B cell (primary cell): Measurements from ENCODE around the gene ABR. TPM values are rescaled to one million over a fixed set of nuclear protein-coding genes. Genes with fewer than 3 reads are reported as not detected.

ENCODE experiments used
- ATAC-seq: fragments of 200-7000 bp; cut with Tn5 transposase; one replicate; pipeline ENCODE4 v1.10.0; 2021; ENCODE audit warnings: low read depth, mild to moderate bottlenecking, moderate number of reproducible peaks, moderate library complexity
- CTCF ChIA-PET: fragments of 350-600 bp; sonication (Branson Sonifier 250); formaldehyde crosslinking; loops from one replicate; lab custom pipeline; 2021; ENCODE audit warnings: antibody characterized with exemption, inconsistent platforms; lab: Charles Lee
- POLR2A ChIA-PET: fragments of 350-600 bp; sonication (Branson Sonifier 250); formaldehyde crosslinking; loops from one replicate; lab custom pipeline; 2021; ENCODE audit warnings: antibody characterized with exemption; lab: Charles Lee
- DNase-seq: peaks from one replicate; pipeline ENCODE4 v3.0.0; 2013
- H2AFZ ChIP-seq: 2 replicates; pipeline ENCODE4 v1.6.1; 2012; ENCODE audit warnings: mild to moderate bottlenecking, low read depth, low read length; ENCODE audit not compliant: insufficient read depth, poor library complexity, severe bottlenecking
- H3K27ac ChIP-seq, 2 donors: 1 replicate in 1 of 2; 2 replicates in 1 of 2; pipeline ENCODE4 v1.5.1; 2012 to 2013; ENCODE audit warnings: low read length in 2 of 2, mild to moderate bottlenecking in 2 of 2, moderate library complexity in 1 of 2
- H3K27me3 ChIP-seq, 4 experiments: fragments of 200-600 bp in 1 of 4; sonication (generic) in 1 of 4; replicated peaks in 1 of 4; 1 replicate in 2 of 4; 2 replicates in 2 of 4; pipeline versions ENCODE4 v1.6.1 to v1.7.0; 2013 to 2016; ENCODE audit warnings: low read length in 3 of 4, mild to moderate bottlenecking in 2 of 4, mixed read lengths in 1 of 4, moderate library complexity in 1 of 4; ENCODE audit not compliant: insufficient read depth in 4 of 4, control insufficient read depth in 3 of 4; ENCODE audit errors: control extremely low read depth in 1 of 4
- H3K36me3 ChIP-seq, 2 experiments: replicated peaks in 1 of 2; 1 replicate in 1 of 2; 2 replicates in 1 of 2; pipeline versions ENCODE4 v1.6.1 to v1.7.1; 2013; ENCODE audit warnings: low read length in 1 of 2; ENCODE audit not compliant: insufficient read depth in 2 of 2, control insufficient read depth in 1 of 2; ENCODE audit errors: control extremely low read depth in 1 of 2, extremely low read depth in 1 of 2
- H3K4me1 ChIP-seq, 2 donors: fragments of 200-600 bp in 1 of 2; sonication (generic) in 1 of 2; 1 replicate in 1 of 2; 2 replicates in 1 of 2; pipeline versions ENCODE4 v1.5.1 to v1.6.1; 2013 to 2017; ENCODE audit warnings: low read length in 2 of 2; ENCODE audit not compliant: control insufficient read depth in 2 of 2, insufficient read depth in 2 of 2
- H3K4me2 ChIP-seq: replicated peaks from 2 replicates; pipeline ENCODE3; 2012; ENCODE audit warnings: mild to moderate bottlenecking, low read depth, low read length; ENCODE audit not compliant: poor library complexity, severe bottlenecking
- H3K4me3 ChIP-seq, 5 experiments: fragments of 200-600 bp in 1 of 5; sonication (generic) in 1 of 5; 1 replicate in 3 of 5; 2 replicates in 2 of 5; pipeline versions ENCODE4 v1.5.1 to v1.7.0; 2011 to 2016; ENCODE audit warnings: low read length in 4 of 5, mild to moderate bottlenecking in 4 of 5, low read depth in 2 of 5, control low read depth in 1 of 5, moderate library complexity in 1 of 5; ENCODE audit not compliant: insufficient read depth in 1 of 5; ENCODE audit errors: control extremely low read depth in 1 of 5, extremely low read depth in 1 of 5
- H3K79me2 ChIP-seq: fragments of 200-600 bp; sonication (generic); one replicate; pipeline ENCODE4 v1.6.0; 2016; ENCODE audit warnings: low read length; ENCODE audit not compliant: control insufficient read depth, insufficient read depth
- H3K9ac ChIP-seq: fragments of 200-600 bp; sonication (generic); 2 replicates; pipeline ENCODE4 v1.6.1; 2017; ENCODE audit warnings: mild to moderate bottlenecking, low read length, moderate library complexity
- H3K9me3 ChIP-seq, 3 donors: one replicate each; pipeline versions ENCODE4 v1.6.1 to v1.7.1; 2013; ENCODE audit warnings: low read length in 2 of 3; ENCODE audit not compliant: control insufficient read depth in 2 of 3, insufficient read depth in 1 of 3; ENCODE audit errors: control extremely low read depth in 1 of 3
- H4K20me1 ChIP-seq: 2 replicates; pipeline ENCODE4 v1.6.0; 2012; ENCODE audit warnings: mild to moderate bottlenecking, low read length; ENCODE audit not compliant: insufficient read depth, control insufficient read depth, poor library complexity, severe bottlenecking
- H3K27ac Mint-ChIP-seq: one replicate; pipeline ENCODE4 v1.8.0; 2021; ENCODE audit warnings: mixed read lengths
- H3K27me3 Mint-ChIP-seq: one replicate; pipeline ENCODE4 v1.8.0; 2021; ENCODE audit warnings: mixed read lengths
- H3K4me1 Mint-ChIP-seq: one replicate; pipeline ENCODE4 v1.8.0; 2021; ENCODE audit warnings: mixed read lengths
- H3K4me3 Mint-ChIP-seq: one replicate; pipeline ENCODE4 v1.8.0; 2021; ENCODE audit warnings: mixed read lengths
- H3K9me3 Mint-ChIP-seq: one replicate; pipeline ENCODE4 v1.8.0; 2022; ENCODE audit warnings: mixed read lengths; ENCODE audit not compliant: insufficient read depth
- EZH2 ChIP-seq: IDR thresholded peaks from 2 replicates; pipeline ENCODE4 v1.6.1; 2012; ENCODE audit warnings: borderline replicate concordance, low read depth, mild to moderate bottlenecking, moderate library complexity, low read length; ENCODE audit not compliant: insufficient read depth, poor library complexity, severe bottlenecking
- WGBS: methylation state at CpG from one replicate; pipeline ENCODE4 v1.1.5; 2013; ENCODE audit warnings: missing lambda C conversion rate; ENCODE audit not compliant: insufficient coverage; 5-methylcytosine and 5-hydroxymethylcytosine counted together
- intact Hi-C: fragments of 100-400 bp; cut with micrococcal nuclease; formaldehyde crosslinking; loops from one replicate; pipeline ENCODE4 v1.10.0; 2022
- polyA plus RNA-seq: library from polyadenylated mRNA; depleted of rRNA; stranded (reverse); fragments of >200 nt; gene quantifications from 2 replicates; pipeline ENCODE4 v1.2.3, GENCODE V29; 2012
- total RNA-seq, 2 donors: library from RNA; stranded (reverse); fragments of 120-200 nt in 1 of 2; gene quantifications; 1 replicate in 1 of 2; 2 replicates in 1 of 2; pipeline versions ENCODE4 v1.2.3 to v1.2.4, GENCODE V29; 2013 to 2022
- TF ChIP-seq, protein P1 (sequence below): fragments of 200-600 bp; IDR thresholded peaks from one replicate; pipeline ENCODE4 v1.8.0; 2022; ENCODE audit warnings: antibody characterized with exemption, mild to moderate bottlenecking

Gene ABR
- total and polyA plus RNA-seq, 2 donors (not counting 1 experiment from before 2014, with no cell fraction given): 79.8 to 262 TPM

GRCh38 chr17:1011760-1012735 lies 167.7 kb downstream of the ABR start:
- intact Hi-C loops: no loop called here
- ATAC-seq (no peak), DNase-seq (no peak)
- Histone ChIP-seq H3K36me3 (peaks cover 0 to 42% of the 10 kb centered on the region in 2 experiments), H3K4me3 (no peak overlapping the region), H3K27ac (no peak overlapping the region), H3K79me2 (no peaks in the 10 kb centered on the region), H3K4me1 (no peaks in the 10 kb centered on the region), H2AFZ (no peak overlapping the region), H3K9ac (no peak overlapping the region), H3K4me2 (no peak overlapping the region), H4K20me1 (no peaks in the 10 kb centered on the region), H3K27me3 (no peaks in the 10 kb centered on the region), H3K9me3 (no peaks in the 10 kb centered on the region)
- ChIA-PET POLR2A (no interaction called here), CTCF (no interaction called here)
- TF ChIP-seq EZH2: no peak
- TF ChIP-seq, protein P1, sequence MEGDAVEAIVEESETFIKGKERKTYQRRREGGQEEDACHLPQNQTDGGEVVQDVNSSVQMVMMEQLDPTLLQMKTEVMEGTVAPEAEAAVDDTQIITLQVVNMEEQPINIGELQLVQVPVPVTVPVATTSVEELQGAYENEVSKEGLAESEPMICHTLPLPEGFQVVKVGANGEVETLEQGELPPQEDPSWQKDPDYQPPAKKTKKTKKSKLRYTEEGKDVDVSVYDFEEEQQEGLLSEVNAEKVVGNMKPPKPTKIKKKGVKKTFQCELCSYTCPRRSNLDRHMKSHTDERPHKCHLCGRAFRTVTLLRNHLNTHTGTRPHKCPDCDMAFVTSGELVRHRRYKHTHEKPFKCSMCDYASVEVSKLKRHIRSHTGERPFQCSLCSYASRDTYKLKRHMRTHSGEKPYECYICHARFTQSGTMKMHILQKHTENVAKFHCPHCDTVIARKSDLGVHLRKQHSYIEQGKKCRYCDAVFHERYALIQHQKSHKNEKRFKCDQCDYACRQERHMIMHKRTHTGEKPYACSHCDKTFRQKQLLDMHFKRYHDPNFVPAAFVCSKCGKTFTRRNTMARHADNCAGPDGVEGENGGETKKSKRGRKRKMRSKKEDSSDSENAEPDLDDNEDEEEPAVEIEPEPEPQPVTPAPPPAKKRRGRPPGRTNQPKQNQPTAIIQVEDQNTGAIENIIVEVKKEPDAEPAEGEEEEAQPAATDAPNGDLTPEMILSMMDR: no peak
- Mint-ChIP-seq H3K4me1 (no peaks in the 10 kb centered on the region), H3K27me3 (no peaks in the 10 kb centered on the region), H3K9me3 (no peaks in the 10 kb centered on the region), H3K4me3 (no peak overlapping the region), H3K27ac (no peak overlapping the region)
- 95% methylated on average over 42 of the region's 57 CpGs for WGBS

DNA sequence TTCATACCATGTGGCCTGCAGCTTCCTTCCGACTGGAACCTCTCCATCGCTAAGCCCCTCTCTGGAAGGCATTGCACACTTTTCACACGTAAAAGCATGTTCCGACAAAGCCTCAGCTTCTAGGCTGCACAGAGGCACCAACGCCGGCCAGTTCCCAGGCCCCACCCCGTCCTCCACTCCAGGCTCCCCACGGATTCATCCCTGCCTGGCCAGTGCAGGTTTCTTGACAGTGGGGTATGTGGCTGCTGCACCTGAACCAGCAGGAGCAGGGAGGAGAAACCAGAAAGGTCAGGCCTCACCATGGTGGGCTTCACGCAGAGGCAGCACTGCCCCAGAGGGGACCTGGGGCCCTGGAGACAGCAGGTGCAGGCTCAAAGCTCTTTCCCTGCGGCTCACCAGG lies 168.6 kb downstream of the ABR start:
- Histone ChIP-seq H3K9me3 (no peaks in the 10 kb centered on the region), H3K79me2 (no peaks in the 10 kb centered on the region), H3K27me3 (no peaks in the 10 kb centered on the region), H2AFZ (no peak overlapping the region), H4K20me1 (no peaks in the 10 kb centered on the region), H3K9ac (no peak overlapping the region), H3K36me3 (peaks cover 0 to 46% of the 10 kb centered on the region in 2 experiments), H3K4me2 (no peak overlapping the region), H3K4me3 (no peak overlapping the region), H3K4me1 (no peaks in the 10 kb centered on the region), H3K27ac (no peak overlapping the region)
- ATAC-seq (no peak), DNase-seq (no peak)
- no peaks in the 10 kb centered on the region for H3K9me3 Mint-ChIP-seq
- no peak overlapping the region for H3K27ac Mint-ChIP-seq
- ChIA-PET POLR2A (no interaction called here), CTCF (interaction anchor here (0.5 kb wide), 1 partner anchor 15 kb away, joined by 3 read pairs; the partner anchor contains the start of gene TIMM22)
- no peak for TF ChIP-seq EZH2
- TF ChIP-seq, protein P1: no peak
- H3K27me3 Mint-ChIP-seq: no peaks in the 10 kb centered on the region
- H3K4me1 Mint-ChIP-seq: no peaks in the 10 kb centered on the region
- WGBS: 92% methylated on average over 9 of the region's 10 CpGs
- intact Hi-C loops: no loop called here
- H3K4me3 Mint-ChIP-seq: no peak overlapping the region
